ENCODE data around the gene SLFNL1. TPM values are rescaled to one million over a fixed set of nuclear protein-coding genes. Genes with fewer than 3 reads are reported as not detected.

The SLFNL1 gene
- total RNA-seq = 0.25 and 0.26 TPM in 2 replicates

DNA sequence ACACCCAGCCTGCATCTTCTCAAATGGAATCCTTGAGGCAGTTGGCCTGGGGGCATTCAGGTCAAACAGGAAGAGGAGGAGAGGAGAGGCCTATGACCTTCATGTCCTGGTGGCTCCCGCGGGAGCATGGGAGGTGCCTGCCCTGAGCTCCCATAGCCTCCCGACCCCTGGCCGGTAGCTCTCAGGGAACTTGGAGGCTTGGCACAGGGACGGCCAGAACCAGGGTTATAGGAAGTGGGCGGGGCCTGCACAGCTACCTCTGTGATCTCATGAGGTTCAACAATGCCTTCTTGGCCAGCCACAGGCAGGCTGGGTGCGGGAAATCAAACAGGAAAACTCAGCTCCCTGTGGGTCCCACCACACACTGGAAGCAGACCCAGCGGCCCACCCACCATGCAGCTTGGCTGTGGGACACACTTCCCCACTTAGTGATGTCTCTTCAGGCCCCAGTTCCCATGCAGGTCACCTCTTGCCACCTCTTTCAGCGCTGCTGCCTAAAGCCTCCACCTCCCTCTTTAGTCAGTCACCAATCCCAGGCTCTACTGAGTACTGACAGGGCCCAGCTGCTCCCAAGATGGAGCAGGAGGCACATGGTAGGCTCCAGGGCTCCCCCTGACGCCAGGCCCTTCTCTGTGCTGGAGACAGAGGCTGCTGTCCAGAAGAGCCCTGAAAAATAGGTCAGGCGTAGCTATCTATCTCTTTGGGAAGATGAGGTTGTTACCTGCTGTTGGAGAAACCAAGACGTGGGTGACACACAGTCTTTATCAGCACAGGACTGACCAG lies at the start of gene SLFNL1:
Gene SLFNL1, minus strand, starts transcription at position 200 of the 783 bp plus-strand sequence. CDS start 1,065 bp downstream, outside the sequence.

DNA sequence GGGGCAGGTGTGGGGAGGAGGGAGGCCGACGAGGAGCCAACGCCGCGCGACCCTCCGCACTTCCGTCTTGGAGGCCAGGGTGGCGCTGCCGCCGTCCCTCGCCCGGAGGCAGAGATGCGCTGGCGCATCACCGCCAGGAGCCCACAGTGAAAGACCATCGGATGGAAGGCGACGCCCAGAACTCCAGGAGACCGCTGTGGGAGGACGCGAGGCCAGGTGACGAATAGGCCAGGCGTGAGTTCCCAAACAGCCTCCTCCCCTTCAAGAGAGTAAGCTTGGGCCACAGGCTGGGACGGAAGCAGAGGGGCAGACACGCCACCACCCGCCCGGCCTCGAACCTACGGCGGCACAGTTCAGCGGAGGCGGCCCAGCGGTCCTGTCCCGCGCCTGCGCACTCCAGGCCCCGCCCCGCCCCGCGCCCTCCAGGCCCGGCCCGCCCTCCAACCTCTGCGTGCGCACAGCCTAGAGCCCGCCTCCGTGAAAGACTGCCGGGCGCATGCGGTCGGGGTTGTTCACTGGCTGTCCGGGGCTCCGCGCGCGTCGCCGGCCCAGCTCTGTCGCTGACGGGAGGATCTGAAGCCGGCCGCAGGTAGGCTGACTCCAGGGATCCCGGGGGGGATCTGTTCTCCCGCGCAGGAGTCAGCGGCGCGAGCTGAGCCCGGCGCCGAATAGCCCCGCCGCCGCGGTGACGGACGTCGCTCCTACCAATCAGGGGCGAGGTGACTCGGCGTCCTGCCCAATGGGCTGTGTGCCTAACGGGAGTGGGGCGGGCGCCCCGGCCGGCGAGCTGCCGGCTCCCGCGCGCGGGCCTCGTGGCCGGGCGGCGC lies 42.1 kb downstream of the SLFNL1 start, which contains the start of gene CTPS1:
Gene CTPS1, plus strand, starts transcription at position 456 of the 827 bp plus-strand sequence. CDS start 3,595 bp downstream, outside the sequence.

Other genes starting within 250 kb of the SLFNL1 start
- under 0.01 and 0.06 TPM in 2 replicates for gene KCNQ4, start 237.9 kb downstream of the SLFNL1 start, total RNA-seq
- 6.1 and 6.2 TPM in 2 replicates for gene CITED4, start 159.4 kb downstream of the SLFNL1 start, total RNA-seq
- gene CTPS1, start 42.0 kb downstream of the SLFNL1 start, total RNA-seq = 24.2 and 30.2 TPM in 2 replicates
- 8.9 and 14.6 TPM in 2 replicates for gene SCMH1, start 220.6 kb upstream of the SLFNL1 start, total RNA-seq